Natural killer cell treated with Interleukin-12 subunit alpha and Interleukin-12 subunit beta and Interleukin-15 and Interleukin-18, amount 100 ng/mL, for 72 hours (primary cell): Measurements from ENCODE around the gene DPF3. TPM values are rescaled to one million over a fixed set of nuclear protein-coding genes. Genes with fewer than 3 reads are reported as not detected.

ENCODE experiments used
- ATAC-seq, 2 donors: fragments of 150-1000 bp; cut with Tn5 transposase in 1 of 2; sonication (Bioruptor Pico), chemical (Tn5 transposase) in 1 of 2; 2 replicates each; pipeline ENCODE4 v1.10.0; 2021
- DNase-seq: peaks from one replicate; pipeline ENCODE4 v3.0.0; 2022; ENCODE audit warnings: low spot score
- H3K27ac Mint-ChIP-seq, 2 donors: 1 replicate in 1 of 2; 2 replicates in 1 of 2; pipeline ENCODE4 v1.8.0; 2022; ENCODE audit warnings: mixed read lengths in 2 of 2, mild to moderate bottlenecking in 1 of 2, moderate library complexity in 1 of 2
- H3K27me3 Mint-ChIP-seq, 2 donors: 1 replicate in 1 of 2; 2 replicates in 1 of 2; pipeline ENCODE4 v1.8.0; 2022; ENCODE audit warnings: mixed read lengths in 2 of 2
- H3K36me3 Mint-ChIP-seq: one replicate; pipeline ENCODE4 v1.8.0; 2022; ENCODE audit warnings: mixed read lengths
- H3K4me1 Mint-ChIP-seq, 2 donors: 1 replicate in 1 of 2; 2 replicates in 1 of 2; pipeline ENCODE4 v1.8.0; 2022; ENCODE audit warnings: low read depth in 2 of 2, mixed read lengths in 2 of 2, mild to moderate bottlenecking in 1 of 2
- H3K4me3 Mint-ChIP-seq: one replicate; pipeline ENCODE4 v1.8.0; 2022; ENCODE audit warnings: mixed read lengths
- H3K9me3 Mint-ChIP-seq: 2 replicates; pipeline ENCODE4 v1.8.0; 2022; ENCODE audit warnings: mixed read lengths
- total RNA-seq, 2 donors: library from RNA; stranded (reverse); gene quantifications; one replicate each; pipeline ENCODE4 v1.2.3, GENCODE V29; 2022

The DPF3 gene
- total RNA-seq, 2 donors from 2014 or later, result 11.8 to 13.2 TPM

DNA sequence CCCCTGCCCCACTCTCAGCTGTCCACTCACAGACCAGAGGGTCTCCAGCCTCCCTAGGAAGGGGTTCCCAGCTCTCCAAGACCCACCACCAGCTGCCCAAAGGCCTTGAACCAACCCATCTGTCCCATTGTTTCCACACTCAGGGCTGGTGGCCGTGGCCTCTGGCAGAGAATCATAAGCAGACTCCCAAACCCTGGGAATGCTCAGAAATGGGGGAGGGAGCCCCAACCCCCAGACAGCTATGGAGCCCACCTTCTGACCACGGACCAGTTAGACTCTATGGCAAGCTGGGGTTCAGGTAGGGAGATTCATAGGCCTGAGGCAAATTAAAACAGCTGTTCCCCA, 280.0 kb downstream of the DPF3 start:
- no peak overlapping the region for H3K4me3 Mint-ChIP-seq

DNA sequence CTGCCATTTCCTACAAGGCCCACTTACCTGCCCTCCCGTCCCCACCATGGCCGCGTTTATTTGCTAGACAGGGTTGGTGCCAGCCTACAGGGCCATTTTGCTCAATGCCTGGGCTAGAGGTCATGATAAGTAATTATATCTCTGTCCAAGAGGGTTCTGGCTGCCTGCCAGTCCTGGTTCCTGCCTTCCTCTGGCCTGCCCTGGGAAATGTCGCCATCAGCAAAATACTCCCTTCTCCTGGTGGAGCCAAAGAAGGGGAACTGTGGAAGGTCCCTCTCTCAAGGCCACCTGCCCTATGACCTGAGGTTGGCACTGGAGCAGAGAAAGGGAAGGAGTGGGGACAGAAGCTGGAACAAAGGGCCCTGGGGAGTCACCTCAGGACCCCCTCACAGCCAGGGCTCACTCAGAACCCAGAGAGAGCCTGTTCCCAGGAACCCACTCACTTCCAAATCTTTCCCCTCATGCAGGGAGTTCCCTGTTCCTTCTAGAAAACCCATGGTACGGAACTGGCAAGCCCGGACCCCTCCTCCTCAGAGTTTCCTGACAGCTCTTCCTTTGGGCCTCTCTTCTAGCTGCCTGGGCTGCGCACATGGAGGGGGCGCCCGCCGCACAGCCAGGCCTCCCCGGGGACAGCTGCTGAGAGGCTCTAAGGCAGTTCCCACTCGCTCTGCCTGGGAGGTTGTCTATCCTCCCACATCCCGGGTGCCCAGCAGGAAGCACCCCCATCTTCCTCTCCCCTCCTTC, 280.5 kb downstream of the DPF3 start:
- peaks cover 37 to 42% of the 10 kb centered on the region in 2 donors for H3K27me3 Mint-ChIP-seq
- peaks cover 2 to 3% of the 10 kb centered on the region in 2 donors for H3K4me1 Mint-ChIP-seq
- no peak overlapping the region for H3K4me3 Mint-ChIP-seq
- H3K27ac Mint-ChIP-seq, result no peak overlapping the region
- H3K9me3 Mint-ChIP-seq, result no peaks in the 10 kb centered on the region
- no peaks in the 10 kb centered on the region for H3K36me3 Mint-ChIP-seq
- DNase-seq, result no peak
- ATAC-seq, result no peak

More for the DNA sequence above, 280.0 kb downstream of the DPF3 start:
- Mint-ChIP-seq H3K27ac (no peak overlapping the region), H3K4me1 (no peaks in the 10 kb centered on the region), H3K9me3 (no peaks in the 10 kb centered on the region), H3K36me3 (no peaks in the 10 kb centered on the region), H3K27me3 (peaks cover 32 to 37% of the 10 kb centered on the region in 2 donors)
- ATAC-seq, result peak in 1 of 2 donors; percentile 8
- no peak for DNase-seq

DNA sequence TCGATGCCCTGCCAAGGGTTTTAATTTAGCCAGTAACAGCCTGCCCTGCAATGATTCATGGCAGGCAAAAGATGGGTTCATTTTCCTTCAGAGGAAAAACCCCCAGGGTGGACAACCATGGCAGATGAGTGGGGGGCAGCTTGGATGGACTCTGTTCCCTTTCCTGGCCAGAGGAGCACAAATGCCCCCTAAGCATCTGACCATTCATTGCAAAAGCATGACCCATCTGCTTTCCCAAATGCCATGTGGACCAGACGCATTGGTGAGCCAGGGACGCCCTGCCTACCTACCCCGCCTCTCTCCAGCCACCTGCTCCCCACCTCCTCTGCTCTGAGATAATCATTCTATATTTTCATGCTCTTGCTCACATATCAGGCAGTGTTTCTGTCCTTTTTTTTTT, 281.9 kb downstream of the DPF3 start:
- H3K36me3 Mint-ChIP-seq, result no peaks in the 10 kb centered on the region
- H3K4me3 Mint-ChIP-seq, result no peak overlapping the region
- H3K27me3 Mint-ChIP-seq, result peaks cover 44 to 47% of the 10 kb centered on the region in 2 donors
- no peaks in the 10 kb centered on the region for H3K9me3 Mint-ChIP-seq
- ATAC-seq (no peak), DNase-seq (no peak)
- no peak overlapping the region for H3K27ac Mint-ChIP-seq
- H3K4me1 Mint-ChIP-seq, result peaks cover 4 to 7% of the 10 kb centered on the region in 2 donors

DNA sequence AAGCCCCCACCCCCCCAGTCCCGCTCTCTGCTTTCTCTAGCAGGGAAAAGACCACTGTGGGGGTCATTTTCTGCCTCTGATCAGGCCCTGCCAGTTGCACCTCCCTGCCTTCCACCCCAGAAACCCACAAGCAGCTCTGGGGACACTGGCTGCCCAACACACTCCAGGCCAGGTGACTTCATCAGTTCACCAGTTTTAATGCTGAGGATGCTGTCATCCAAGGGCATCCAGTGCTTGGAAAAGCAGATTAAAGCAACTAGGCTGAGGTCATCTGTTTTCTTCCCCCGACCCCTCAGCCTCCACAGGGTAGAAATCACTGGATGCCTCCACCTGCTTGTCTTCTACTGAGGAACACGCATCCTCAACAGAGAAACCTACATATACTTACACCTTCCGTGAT, 282.4 kb downstream of the DPF3 start:
- ATAC-seq (no peak), DNase-seq (no peak)
- Mint-ChIP-seq H3K27me3 (peaks cover 47 to 52% of the 10 kb centered on the region in 2 donors), H3K36me3 (no peaks in the 10 kb centered on the region), H3K9me3 (no peaks in the 10 kb centered on the region), H3K4me1 (peaks cover 4 to 7% of the 10 kb centered on the region in 2 donors), H3K4me3 (no peak overlapping the region), H3K27ac (no peak overlapping the region)

DNA sequence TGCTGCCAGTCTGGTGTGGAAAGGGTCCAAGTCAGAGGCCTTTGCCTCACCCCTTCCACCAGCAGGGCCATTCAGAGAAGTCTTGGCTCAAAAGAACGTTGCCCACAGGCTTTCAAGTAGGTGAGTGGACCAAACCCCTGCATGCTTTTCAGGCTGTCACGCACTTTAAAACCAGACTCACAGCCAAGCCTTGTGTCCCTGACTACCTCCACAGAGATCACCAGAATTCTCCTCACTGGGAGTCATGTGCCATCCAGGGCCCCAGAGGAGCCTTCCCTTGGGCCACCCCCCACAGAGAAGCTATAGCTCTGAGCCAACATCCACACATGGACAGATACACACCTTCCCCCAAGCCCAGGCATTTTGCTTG, 283.1 kb downstream of the DPF3 start:
- Mint-ChIP-seq H3K4me3 (no peak overlapping the region), H3K36me3 (no peaks in the 10 kb centered on the region), H3K27ac (no peak overlapping the region), H3K4me1 (peaks cover 4 to 7% of the 10 kb centered on the region in 2 donors), H3K27me3 (peaks cover 48 to 52% of the 10 kb centered on the region in 2 donors), H3K9me3 (no peaks in the 10 kb centered on the region)
- DNase-seq, result no peak
- ATAC-seq, result no peak

DNA sequence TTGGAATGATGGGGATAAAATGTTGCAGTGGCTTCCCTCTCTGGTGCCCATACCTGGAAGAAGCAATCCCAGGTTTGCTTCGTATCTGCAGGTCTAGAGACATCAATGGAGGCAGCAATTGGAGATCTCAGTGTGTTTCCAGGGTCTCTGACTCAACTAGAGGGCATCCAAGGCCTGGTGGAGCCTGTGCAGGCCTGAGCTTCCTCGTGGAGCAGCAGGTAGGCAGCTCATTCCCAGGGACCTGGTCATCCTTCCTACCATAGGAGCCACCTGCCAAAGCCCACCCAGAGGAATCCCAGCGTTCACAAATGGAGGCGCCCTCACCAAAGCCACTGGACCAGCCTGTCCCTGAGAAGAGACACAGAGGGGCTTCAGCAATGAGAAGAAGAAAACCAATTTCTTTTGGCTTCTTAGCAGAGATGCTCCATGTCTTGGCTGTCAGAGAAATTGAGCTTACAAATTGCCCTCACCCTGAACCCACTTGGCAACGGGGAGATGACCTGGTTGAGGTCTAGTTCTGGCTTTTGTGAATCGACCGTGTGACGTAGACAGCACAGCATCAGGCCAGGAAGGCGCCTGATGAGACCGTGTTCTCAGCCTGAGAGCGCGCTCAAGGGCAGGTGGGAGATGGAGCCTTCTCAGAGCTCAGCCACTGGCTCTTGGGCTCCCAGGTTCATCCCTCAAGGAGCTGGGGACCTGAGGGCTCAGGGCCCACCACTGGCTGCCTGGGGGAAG, 283.6 kb downstream of the DPF3 start:
- DNase-seq, result no peak
- peaks cover 4 to 7% of the 10 kb centered on the region in 2 donors for H3K4me1 Mint-ChIP-seq
- H3K27me3 Mint-ChIP-seq, result peaks cover 49 to 51% of the 10 kb centered on the region in 2 donors
- no peak overlapping the region for H3K4me3 Mint-ChIP-seq
- no peaks in the 10 kb centered on the region for H3K9me3 Mint-ChIP-seq
- ATAC-seq, result no peak
- no peaks in the 10 kb centered on the region for H3K36me3 Mint-ChIP-seq
- H3K27ac Mint-ChIP-seq, result no peak overlapping the region

DNA sequence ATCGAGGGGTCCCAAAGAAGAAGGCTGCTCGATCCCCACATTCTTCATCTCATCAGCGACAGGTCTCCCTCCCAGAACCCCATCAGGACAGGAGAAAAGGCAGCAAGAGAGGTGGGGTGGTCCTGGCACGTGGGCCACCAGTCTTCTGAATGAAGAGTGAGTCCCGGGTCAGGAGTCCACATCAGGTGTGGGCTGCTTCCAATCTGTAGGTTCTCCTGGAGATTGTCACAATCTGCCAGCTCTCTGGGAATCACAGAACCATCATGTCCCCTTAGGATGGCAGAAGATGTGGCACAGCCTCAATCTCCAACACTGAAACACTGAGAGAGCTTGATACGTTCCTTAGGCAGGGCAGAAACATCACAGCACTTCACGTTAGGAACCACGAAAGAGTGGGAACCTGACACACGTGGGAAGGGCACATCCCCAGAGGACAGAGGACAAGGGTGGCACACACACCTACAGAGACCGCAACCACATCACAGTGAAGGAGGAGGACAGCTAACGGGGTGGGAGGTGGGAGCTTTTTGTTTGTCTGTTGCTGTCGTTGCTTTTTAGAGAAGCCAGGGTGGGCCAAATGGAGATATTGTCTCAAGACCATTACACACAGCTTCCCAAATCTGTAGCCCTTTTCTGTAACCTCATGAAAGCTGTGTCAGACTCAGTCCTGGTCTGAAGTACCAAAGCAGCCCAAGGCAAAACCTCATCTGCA, 284.5 kb downstream of the DPF3 start:
- ATAC-seq (no peak), DNase-seq (no peak)
- H3K4me1 Mint-ChIP-seq, result peaks cover 4 to 7% of the 10 kb centered on the region in 2 donors
- no peaks in the 10 kb centered on the region for H3K36me3 Mint-ChIP-seq
- no peak overlapping the region for H3K4me3 Mint-ChIP-seq
- peaks cover 54 to 59% of the 10 kb centered on the region in 2 donors for H3K27me3 Mint-ChIP-seq
- H3K9me3 Mint-ChIP-seq, result no peaks in the 10 kb centered on the region
- H3K27ac Mint-ChIP-seq, result peak overlapping the region in 1 of 2 donors; percentile 19

DNA sequence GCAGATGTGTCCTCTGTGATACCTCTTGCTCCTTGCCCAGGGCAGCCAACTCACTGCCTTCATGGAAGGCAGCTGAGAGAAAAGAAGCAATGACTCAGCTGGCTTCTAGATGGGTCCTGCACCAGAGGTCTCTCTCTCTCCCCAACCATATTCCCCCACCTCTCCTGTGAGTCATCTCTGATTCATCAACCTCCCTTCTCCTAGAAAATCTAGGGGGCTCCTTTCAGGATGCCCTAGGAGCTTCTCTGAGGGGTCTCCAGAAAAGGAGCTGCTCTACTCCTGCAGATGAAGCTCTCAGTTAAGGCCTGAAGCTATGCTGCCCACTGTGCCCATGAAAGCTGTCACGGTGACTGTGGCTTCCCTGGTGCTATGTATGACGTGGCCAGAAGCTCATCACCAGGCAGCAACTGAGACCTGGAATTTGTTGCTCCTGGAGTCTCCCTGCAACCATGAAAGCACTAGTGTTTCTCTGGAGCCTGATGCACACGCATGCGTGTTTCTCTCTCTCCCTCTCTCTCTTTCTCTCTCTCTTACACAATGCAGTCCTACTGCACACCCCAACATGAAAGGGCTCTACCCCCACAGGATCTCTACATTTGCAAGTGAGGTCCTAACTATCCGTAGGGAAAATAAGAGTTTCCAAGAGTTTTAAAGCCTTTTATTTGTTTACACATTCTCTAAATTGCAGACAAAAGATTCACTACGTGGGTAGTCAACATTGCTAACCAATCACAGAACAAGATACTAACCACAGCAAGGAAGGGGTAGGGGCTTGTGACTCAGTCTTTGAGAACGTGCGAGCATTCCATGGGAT, 285.3 kb downstream of the DPF3 start:
- Mint-ChIP-seq H3K27me3 (peaks cover 55 to 67% of the 10 kb centered on the region in 2 donors), H3K9me3 (no peaks in the 10 kb centered on the region), H3K4me1 (peaks cover 4 to 7% of the 10 kb centered on the region in 2 donors), H3K4me3 (no peak overlapping the region), H3K27ac (peak overlapping the region in 1 of 2 donors; percentile 21), H3K36me3 (no peaks in the 10 kb centered on the region)
- ATAC-seq, result peak in 1 of 2 donors; percentile 32
- no peak for DNase-seq

DNA sequence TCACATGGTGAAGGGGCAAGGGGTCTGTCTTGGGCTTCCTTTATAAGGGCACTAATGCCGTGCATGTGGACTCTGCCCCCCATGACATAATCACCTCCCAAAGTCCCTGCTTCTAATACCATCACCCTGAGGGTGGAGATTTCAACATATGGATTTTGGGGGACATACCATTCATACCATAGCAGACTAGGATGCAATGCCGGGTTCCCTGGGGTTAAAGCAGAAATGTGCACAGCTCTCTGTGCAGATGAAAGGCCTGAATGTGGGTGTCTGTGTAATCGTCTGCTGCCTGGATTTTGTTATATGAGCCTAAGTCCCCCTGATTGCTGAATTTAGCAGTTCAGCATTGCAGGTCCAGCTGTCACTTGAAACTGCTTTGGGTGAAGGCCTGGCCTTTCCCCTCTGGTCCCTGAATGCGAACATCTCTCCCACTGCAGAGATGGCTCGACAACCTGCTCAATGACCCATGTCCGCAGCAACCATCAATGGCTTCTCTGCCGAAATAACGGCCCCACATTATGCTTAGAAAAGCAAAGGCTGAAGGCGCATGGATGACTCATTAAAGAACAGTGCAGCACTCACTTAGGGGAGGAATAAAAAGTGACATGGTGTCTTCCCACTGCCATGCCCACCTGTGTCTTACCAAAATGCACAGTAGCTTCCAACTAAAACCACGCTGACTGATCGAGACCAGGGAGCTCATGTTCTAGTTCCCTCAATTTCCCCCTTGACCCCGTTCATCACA, 286.3 kb downstream of the DPF3 start:
- Mint-ChIP-seq H3K27me3 (peaks cover 56 to 67% of the 10 kb centered on the region in 2 donors), H3K36me3 (no peaks in the 10 kb centered on the region), H3K9me3 (no peaks in the 10 kb centered on the region), H3K4me1 (peaks cover 4 to 7% of the 10 kb centered on the region in 2 donors), H3K4me3 (no peak overlapping the region), H3K27ac (no peak overlapping the region)
- no peak for DNase-seq
- no peak for ATAC-seq

DNA sequence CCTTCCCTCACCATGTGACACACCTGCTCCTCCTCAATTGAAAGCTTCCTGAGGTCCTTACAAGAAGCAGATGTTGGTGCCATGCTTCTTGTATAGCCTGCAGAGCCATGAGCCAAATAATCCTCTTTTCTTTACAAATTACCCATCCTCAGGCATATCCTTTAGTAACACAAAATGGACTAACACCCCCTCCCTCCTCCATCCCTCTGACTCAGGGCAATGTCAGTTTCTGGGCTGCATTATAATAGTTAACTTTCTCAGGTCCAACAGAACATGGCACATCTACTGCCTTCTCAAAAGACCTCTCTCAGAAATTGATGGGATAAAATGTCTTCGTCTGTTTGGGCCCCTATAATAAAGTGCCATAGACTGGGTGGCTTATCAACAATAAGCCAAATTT, 287.0 kb downstream of the DPF3 start:
- DNase-seq (no peak), ATAC-seq (no peak)
- peaks cover 4 to 7% of the 10 kb centered on the region in 2 donors for H3K4me1 Mint-ChIP-seq
- H3K36me3 Mint-ChIP-seq, result no peaks in the 10 kb centered on the region
- H3K9me3 Mint-ChIP-seq, result no peaks in the 10 kb centered on the region
- peak overlapping the region in 1 of 2 donors; percentile 20 for H3K27ac Mint-ChIP-seq
- H3K4me3 Mint-ChIP-seq, result no peak overlapping the region
- peaks cover 55 to 64% of the 10 kb centered on the region in 2 donors for H3K27me3 Mint-ChIP-seq

DNA sequence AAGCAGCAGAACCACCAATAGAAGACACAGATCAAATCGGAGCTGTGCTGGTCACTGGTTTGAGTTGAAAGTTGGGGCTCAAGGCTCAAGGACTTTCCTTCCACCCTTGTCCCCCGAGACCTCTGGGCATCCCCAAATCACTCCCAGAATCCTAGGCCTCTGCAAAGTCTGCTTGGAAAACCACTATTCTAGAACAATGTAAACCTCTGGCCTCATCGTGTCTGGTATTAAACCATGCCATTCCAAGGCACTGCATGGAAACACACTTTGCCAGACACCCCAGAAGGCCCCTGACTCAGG, 288.0 kb downstream of the DPF3 start:
- Mint-ChIP-seq H3K36me3 (no peaks in the 10 kb centered on the region), H3K4me3 (no peak overlapping the region), H3K4me1 (peaks cover 4 to 7% of the 10 kb centered on the region in 2 donors), H3K27ac (no peak overlapping the region), H3K9me3 (no peaks in the 10 kb centered on the region), H3K27me3 (peaks cover 64 to 69% of the 10 kb centered on the region in 2 donors)
- ATAC-seq (no peak), DNase-seq (no peak)

DNA sequence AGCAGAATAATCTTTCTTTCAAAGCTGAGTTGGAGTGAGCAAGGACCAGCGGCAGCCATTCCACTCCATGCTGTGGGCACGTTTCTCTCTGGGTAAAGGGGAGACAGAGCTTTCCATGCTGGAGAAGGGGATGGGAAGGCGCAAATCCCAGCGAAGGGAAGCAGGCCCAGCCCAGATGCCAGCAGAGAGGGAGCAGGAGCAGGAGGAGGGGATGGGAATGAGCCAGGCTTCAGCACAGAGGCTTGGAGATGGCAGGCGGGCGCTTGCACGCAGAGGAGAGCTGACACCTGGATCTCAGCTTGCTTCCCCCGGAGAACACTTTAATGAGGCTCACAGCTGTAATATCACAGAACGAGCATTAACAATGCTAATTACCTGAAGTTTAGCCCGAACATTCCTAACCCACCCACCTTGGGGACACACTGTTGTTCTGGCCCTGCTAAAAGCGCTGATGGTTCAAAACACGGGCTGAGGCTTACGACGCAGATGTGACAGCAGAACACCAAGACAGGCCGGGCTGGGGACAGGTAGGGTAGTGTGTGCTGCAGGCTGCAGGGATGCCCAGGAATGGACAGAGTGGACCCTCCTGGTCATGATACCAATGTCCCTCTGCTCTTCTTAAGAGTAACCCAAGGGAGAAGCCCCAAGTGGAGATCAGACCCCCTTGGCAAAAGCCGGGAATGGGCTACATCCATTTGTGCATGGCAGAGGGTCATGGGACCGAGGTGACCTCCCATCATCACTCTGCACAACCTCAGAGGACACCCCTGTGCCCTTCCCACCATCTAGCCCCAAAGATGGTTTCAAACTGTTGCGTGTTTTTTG, 288.6 kb downstream of the DPF3 start:
- H3K4me3 Mint-ChIP-seq, result no peak overlapping the region
- H3K27me3 Mint-ChIP-seq, result peaks cover 68 to 73% of the 10 kb centered on the region in 2 donors
- H3K36me3 Mint-ChIP-seq, result no peaks in the 10 kb centered on the region
- H3K27ac Mint-ChIP-seq, result peak overlapping the region; percentile 0 to 27
- peaks cover 7 to 8% of the 10 kb centered on the region in 2 donors for H3K4me1 Mint-ChIP-seq
- DNase-seq, result no peak
- no peaks in the 10 kb centered on the region for H3K9me3 Mint-ChIP-seq
- no peak for ATAC-seq
